Hepatocyte (in vitro differentiated cells): ENCODE data around the gene CRACDL.

Experiments used
- CTCF ChIP-seq: fragments of 200-600 bp; sonication (generic); IDR thresholded peaks from 2 replicates; pipeline ENCODE4 v1.5.1; 2016; ENCODE audit warnings: antibody characterized with exemption, mild to moderate bottlenecking; ENCODE audit not compliant: poor library complexity
- EZH2phosphoT487 ChIP-seq: fragments of 200-600 bp; sonication (generic); IDR thresholded peaks from one replicate; pipeline ENCODE4 v1.6.1; 2018; ENCODE audit warnings: antibody characterized with exemption, mild to moderate bottlenecking, low read depth, moderate library complexity; ENCODE audit not compliant: unreplicated experiment, severe bottlenecking

- TF ChIP-seq CTCF = no peak
- no peak for TF ChIP-seq EZH2phosphoT487
Observed at GRCh38 chr2:98830571-98831145, 105.4 kb downstream of the CRACDL start.
